PC-9 (cell line): ENCODE results near the gene UBQLN3. TPM values are rescaled to one million over a fixed set of nuclear protein-coding genes. Genes with fewer than 3 reads are reported as not detected.

Experiments
- BruUV-seq: library from RNA; stranded (reverse); fragments of 400-500 nt; replicated peaks from 2 replicates; lab custom pipeline; 2021; lab: Mats Ljungman, UMichigan
- CTCF ChIA-PET: fragments of 300-600 bp; sonication (Branson Sonifier 250); formaldehyde crosslinking; loops from one replicate; lab custom pipeline; 2022; ENCODE audit warnings: antibody characterized with exemption; lab: Charles Lee
- POLR2A ChIA-PET: fragments of 300-600 bp; sonication (Branson Sonifier 250); formaldehyde crosslinking; loops from one replicate; lab custom pipeline; 2022; ENCODE audit warnings: antibody characterized with exemption; ENCODE audit not compliant: unreplicated experiment; lab: Charles Lee
- DNase-seq, 2 experiments: peaks; one replicate each; pipeline versions ENCODE4 v3.0.0 to v3.0.0-alpha.2; 2015 to 2022; ENCODE audit warnings: mixed read lengths in 1 of 2
- H2AFZ ChIP-seq: fragments of 200-600 bp; sonication (generic); 2 replicates; pipeline ENCODE4 v1.8.1; 2017; ENCODE audit warnings: antibody characterized with exemption
- H3F3A ChIP-seq: fragments of 200-600 bp; sonication (generic); 2 replicates; pipeline ENCODE4 v1.8.1; 2017; ENCODE audit warnings: antibody characterized with exemption, mild to moderate bottlenecking, low read depth; ENCODE audit not compliant: insufficient read depth
- H3K27ac ChIP-seq: fragments of 200-600 bp; sonication (generic); 2 replicates; pipeline ENCODE4 v1.6.1; 2016; ENCODE audit warnings: mixed run types
- H3K27me3 ChIP-seq: fragments of 200-600 bp; sonication (generic); 2 replicates; pipeline ENCODE4 v1.6.1; 2016; ENCODE audit warnings: low read depth, mixed run types; ENCODE audit not compliant: insufficient read depth
- H3K36me3 ChIP-seq: fragments of 200-600 bp; sonication (generic); 2 replicates; pipeline ENCODE4 v1.6.1; 2016; ENCODE audit warnings: low read depth, mixed run types
- H3K4me1 ChIP-seq: fragments of 200-600 bp; sonication (generic); replicated peaks from 2 replicates; pipeline ENCODE4 v1.6.1; 2016; ENCODE audit warnings: mixed run types; ENCODE audit not compliant: insufficient read depth
- H3K4me2 ChIP-seq: fragments of 200-600 bp; sonication (generic); 2 replicates; pipeline ENCODE4 v1.6.1; 2017; ENCODE audit warnings: mixed run types
- H3K4me3 ChIP-seq: fragments of 200-600 bp; sonication (generic); 2 replicates; pipeline ENCODE4 v1.6.1; 2016; ENCODE audit warnings: mixed run types
- H3K79me2 ChIP-seq: fragments of 200-600 bp; sonication (generic); 2 replicates; pipeline ENCODE4 v1.6.1; 2017; ENCODE audit warnings: low read depth, mixed run types
- H3K9me2 ChIP-seq: fragments of 200-600 bp; sonication (generic); 2 replicates; pipeline ENCODE4 v1.8.1; 2017; ENCODE audit warnings: mild to moderate bottlenecking; ENCODE audit not compliant: insufficient read depth
- H3K9me3 ChIP-seq: fragments of 200-600 bp; sonication (generic); 2 replicates; pipeline ENCODE4 v1.8.1; 2016; ENCODE audit warnings: low read depth; ENCODE audit not compliant: insufficient read depth
- H4K20me1 ChIP-seq: fragments of 200-600 bp; sonication (generic); 2 replicates; pipeline ENCODE4 v1.8.1; 2017; ENCODE audit not compliant: insufficient read depth
- EZH2 ChIP-seq: fragments of 200-600 bp; sonication (generic); IDR thresholded peaks from 2 replicates; pipeline ENCODE4 v1.8.0; 2017; ENCODE audit warnings: antibody characterized with exemption, low read depth
- intact Hi-C: fragments of 100-400 bp; cut with micrococcal nuclease; formaldehyde crosslinking; loops from one replicate; pipeline ENCODE4 v1.10.0; 2022; ENCODE audit not compliant: unreplicated experiment
- total RNA-seq: library from RNA; stranded (reverse); gene quantifications from 2 replicates; pipeline ENCODE4 v1.2.3, GENCODE V29; 2021
- TF ChIP-seq, protein P1 (sequence below): fragments of 200-600 bp; sonication (generic); conservative IDR thresholded peaks from 2 replicates; pipeline ENCODE4 v1.6.1; 2017; ENCODE audit warnings: mixed run types, antibody characterized with exemption, mild to moderate bottlenecking, moderate library complexity

The UBQLN3 gene
- total RNA-seq, 1 experiment from 2014 or later = not detected

DNA sequence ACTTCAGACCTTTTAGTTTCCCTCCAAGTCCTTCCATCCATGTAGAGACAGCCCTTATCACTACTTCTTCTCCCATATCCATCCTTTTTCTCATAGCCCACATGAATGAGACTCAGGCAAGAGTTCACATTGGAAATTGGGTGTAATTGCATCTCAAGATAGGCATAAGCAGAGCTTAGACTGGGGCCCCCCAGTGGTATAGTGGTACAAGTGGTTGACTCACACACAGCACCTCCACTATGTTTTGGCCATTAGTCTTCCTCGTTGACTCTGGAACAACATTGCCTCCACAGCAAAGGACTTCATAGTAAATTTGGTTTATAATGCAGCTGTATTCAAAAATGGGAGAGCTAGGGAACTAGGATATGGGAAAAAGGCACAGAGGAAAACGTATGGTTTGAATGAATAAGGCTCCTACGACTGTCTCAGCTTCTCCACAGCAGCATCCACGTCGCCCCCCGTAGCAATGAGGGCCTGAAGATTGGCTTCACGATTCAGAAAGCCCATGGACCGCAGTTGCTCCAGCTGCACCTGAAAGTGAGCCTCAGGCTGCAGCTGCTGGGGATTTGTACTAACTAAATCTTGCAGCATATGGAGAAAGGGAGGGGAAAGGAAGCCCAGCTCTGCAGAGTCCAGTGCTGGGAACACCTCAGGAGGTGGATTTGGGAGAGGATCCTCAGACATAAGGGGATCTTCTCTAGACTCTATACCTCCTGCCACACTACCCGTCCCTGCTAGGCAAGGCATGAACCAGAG lies 2.4 kb downstream of the UBQLN3 start:
- H3K4me1 ChIP-seq = no peaks in the 10 kb centered on the region
- H3K79me2 ChIP-seq = 0 out of 2 replicates have a peak, but pooled peaks cover 6% of the 10 kb centered on the region
- H3K27ac ChIP-seq = no peak overlapping the region
- no peaks in the 10 kb centered on the region for H3F3A ChIP-seq
- H2AFZ ChIP-seq = no peak overlapping the region
- no peak overlapping the region for H3K4me3 ChIP-seq
- H3K27me3 ChIP-seq = no peaks in the 10 kb centered on the region; the same call in 1 of the 2 replicates
- ChIA-PET CTCF (no interaction called here), POLR2A (no interaction called here)
- H3K4me2 ChIP-seq = no peak overlapping the region
- no TSS peak for BruUV-seq
- intact Hi-C loops = no loop called here
- no peaks in the 10 kb centered on the region for H3K36me3 ChIP-seq
- H4K20me1 ChIP-seq = no peaks in the 10 kb centered on the region
- H3K9me2 ChIP-seq = no peaks in the 10 kb centered on the region
- TF ChIP-seq, protein P1, sequence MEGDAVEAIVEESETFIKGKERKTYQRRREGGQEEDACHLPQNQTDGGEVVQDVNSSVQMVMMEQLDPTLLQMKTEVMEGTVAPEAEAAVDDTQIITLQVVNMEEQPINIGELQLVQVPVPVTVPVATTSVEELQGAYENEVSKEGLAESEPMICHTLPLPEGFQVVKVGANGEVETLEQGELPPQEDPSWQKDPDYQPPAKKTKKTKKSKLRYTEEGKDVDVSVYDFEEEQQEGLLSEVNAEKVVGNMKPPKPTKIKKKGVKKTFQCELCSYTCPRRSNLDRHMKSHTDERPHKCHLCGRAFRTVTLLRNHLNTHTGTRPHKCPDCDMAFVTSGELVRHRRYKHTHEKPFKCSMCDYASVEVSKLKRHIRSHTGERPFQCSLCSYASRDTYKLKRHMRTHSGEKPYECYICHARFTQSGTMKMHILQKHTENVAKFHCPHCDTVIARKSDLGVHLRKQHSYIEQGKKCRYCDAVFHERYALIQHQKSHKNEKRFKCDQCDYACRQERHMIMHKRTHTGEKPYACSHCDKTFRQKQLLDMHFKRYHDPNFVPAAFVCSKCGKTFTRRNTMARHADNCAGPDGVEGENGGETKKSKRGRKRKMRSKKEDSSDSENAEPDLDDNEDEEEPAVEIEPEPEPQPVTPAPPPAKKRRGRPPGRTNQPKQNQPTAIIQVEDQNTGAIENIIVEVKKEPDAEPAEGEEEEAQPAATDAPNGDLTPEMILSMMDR = no peak
- no peak for TF ChIP-seq EZH2
- no peaks in the 10 kb centered on the region for H3K9me3 ChIP-seq
- DNase-seq = no peak

DNA sequence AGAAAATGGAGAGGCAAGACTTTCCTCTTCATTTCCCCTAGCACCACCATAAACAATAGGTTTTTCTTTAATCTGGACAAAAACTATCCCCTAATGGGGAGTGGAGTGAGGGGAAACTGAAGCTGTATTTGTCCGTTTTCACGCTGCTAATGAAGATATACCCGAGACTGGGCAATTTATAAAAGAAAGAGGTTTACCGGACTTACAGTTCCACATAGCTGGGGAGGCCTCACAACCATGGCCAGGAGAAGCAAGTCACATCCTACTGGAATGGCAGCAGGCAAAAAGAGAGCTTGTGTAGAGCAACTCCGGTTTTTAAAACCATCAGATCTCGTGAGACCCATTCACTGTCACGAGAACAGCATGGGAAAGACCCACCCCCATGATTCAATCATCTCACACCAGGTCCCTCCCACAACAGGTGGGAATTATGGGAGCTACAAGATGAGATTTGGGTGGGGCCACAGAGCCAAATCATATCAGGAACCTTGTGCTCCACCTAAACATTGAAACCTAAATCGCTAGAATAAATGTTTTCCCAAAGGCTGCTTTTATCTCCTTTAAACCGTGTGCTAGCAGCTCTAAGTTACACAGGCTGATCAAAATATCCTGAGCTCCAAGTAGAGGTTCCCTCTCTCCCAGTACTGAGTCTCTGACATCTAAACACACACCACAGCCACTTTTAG lies 4.3 kb downstream of the UBQLN3 start:
- Histone ChIP-seq H3K27ac (no peak overlapping the region), H3K36me3 (no peaks in the 10 kb centered on the region), H3K9me2 (no peaks in the 10 kb centered on the region), H3K9me3 (no peaks in the 10 kb centered on the region), H4K20me1 (no peaks in the 10 kb centered on the region), H3K27me3 (no peaks in the 10 kb centered on the region), H3F3A (no peaks in the 10 kb centered on the region), H3K4me2 (peak overlapping the region; percentile 55), H3K4me3 (peak overlapping the region; percentile 48; the same call in 1 of the 2 replicates), H2AFZ (no peak overlapping the region), H3K4me1 (no peaks in the 10 kb centered on the region), H3K79me2 (0 out of 2 replicates have a peak, but pooled peaks cover 6% of the 10 kb centered on the region)
- ChIA-PET CTCF (no interaction called here), POLR2A (no interaction called here)
- no peak for DNase-seq
- intact Hi-C loops = no loop called here
- TF ChIP-seq, protein P1 = no peak
- no peak for TF ChIP-seq EZH2
- no TSS peak for BruUV-seq

DNA sequence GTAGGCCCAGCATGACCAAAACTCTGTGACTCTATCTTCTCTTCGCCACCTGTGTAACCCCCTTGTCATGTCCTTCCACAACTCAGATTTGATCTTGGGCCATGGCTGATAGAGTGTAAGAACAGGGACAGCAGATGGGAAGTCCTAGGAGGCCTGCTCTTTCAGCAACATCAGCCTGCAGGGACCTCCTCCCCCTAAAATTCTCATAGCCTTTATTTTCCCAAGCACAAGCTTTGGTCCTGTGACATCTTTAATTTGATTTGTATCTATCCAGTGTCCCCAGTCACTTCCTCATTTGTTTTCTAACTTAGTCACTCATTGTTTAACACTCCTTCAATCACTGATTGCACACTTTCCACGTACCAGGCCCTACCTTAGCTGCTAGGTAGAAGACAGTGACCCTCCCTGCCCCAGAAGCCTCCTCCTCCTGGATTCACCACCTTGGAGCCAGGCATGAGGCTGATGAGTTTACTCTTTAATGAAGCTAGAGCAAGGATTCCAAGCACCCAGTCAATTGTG lies 5.3 kb downstream of the UBQLN3 start:
- no peaks in the 10 kb centered on the region for H3K9me3 ChIP-seq
- no peaks in the 10 kb centered on the region for H3F3A ChIP-seq
- ChIA-PET CTCF (no interaction called here), POLR2A (no interaction called here)
- no peaks in the 10 kb centered on the region for H4K20me1 ChIP-seq
- intact Hi-C loops = no loop called here
- DNase-seq = no peak
- no peaks in the 10 kb centered on the region for H3K36me3 ChIP-seq
- TF ChIP-seq, protein P1 = no peak
- no peak for TF ChIP-seq EZH2
- peak overlapping the region; percentile 55 for H3K4me2 ChIP-seq
- H3K9me2 ChIP-seq = no peaks in the 10 kb centered on the region
- H3K4me1 ChIP-seq = no peaks in the 10 kb centered on the region
- 0 out of 2 replicates have a peak, but pooled peaks cover 6% of the 10 kb centered on the region for H3K79me2 ChIP-seq
- no peaks in the 10 kb centered on the region for H3K27me3 ChIP-seq
- H3K27ac ChIP-seq = no peak overlapping the region
- BruUV-seq = no TSS peak
- H2AFZ ChIP-seq = no peak overlapping the region
- peak overlapping the region; percentile 48; the same call in 1 of the 2 replicates for H3K4me3 ChIP-seq
